ENCODE results near the gene SPAG16. TPM values are rescaled to one million over a fixed set of nuclear protein-coding genes. Genes with fewer than 3 reads are reported as not detected.

SPAG16 gene
- total and polyA plus RNA-seq, 2 donors (not counting 1 experiment from before 2014, with no cell fraction given) = 3.4 to 8.6 TPM

DNA sequence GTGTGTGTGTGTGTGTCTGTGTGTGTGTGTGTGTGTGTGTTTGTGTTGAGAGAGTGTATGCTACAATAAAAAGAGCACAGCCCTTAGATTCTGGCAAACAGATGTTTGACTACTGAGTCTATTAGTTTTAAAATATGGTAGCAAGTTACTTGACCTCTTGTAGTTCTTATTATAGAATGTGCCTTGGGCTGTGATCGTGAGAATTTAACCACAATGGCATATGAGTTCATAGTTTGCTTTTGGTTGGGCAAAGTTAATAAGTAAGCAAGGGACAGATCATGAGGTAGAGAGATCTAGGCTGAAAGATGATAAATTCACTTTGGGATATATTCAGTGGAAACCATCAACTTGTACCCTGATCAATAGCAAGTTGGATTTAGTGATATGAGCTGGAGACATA lies 792.3 kb downstream of the SPAG16 start:
- intact Hi-C loops (cut with micrococcal nuclease) = no loop called here
- H3K4me3 Mint-ChIP-seq = no peak overlapping the region
- no peaks in the 10 kb centered on the region for H3K9me3 ChIP-seq (ENCODE audit: control extremely low read depth in 1 of 3, control insufficient read depth in 2 of 3, insufficient read depth in 1 of 3, low read length in 2 of 3)
- no peak for ATAC-seq (ENCODE audit: low read depth)
- H3K4me1 Mint-ChIP-seq = no peaks in the 10 kb centered on the region
- H2AFZ ChIP-seq (ENCODE audit: insufficient read depth, low read depth, low read length, poor library complexity, severe bottlenecking) = no peak overlapping the region
- no peaks in the 10 kb centered on the region for H3K36me3 ChIP-seq (replicated peaks in 1 of 2; ENCODE audit: control extremely low read depth in 1 of 2, control insufficient read depth in 1 of 2, extremely low read depth in 1 of 2, insufficient read depth in 2 of 2, low read length in 1 of 2)
- CTCF ChIA-PET = no interaction called here
- H4K20me1 ChIP-seq (ENCODE audit: control insufficient read depth, insufficient read depth, low read length, poor library complexity, severe bottlenecking) = no peaks in the 10 kb centered on the region
- no peak overlapping the region for H3K27ac Mint-ChIP-seq
- H3K9ac ChIP-seq (ENCODE audit: low read length) = no peak overlapping the region
- H3K4me1 ChIP-seq (ENCODE audit: control insufficient read depth in 2 of 2, insufficient read depth in 2 of 2, low read length in 2 of 2) = no peaks in the 10 kb centered on the region
- no peaks in the 10 kb centered on the region for H3K9me3 Mint-ChIP-seq (ENCODE audit: insufficient read depth)
- no peak overlapping the region for H3K4me3 ChIP-seq (ENCODE audit: control extremely low read depth in 1 of 5, extremely low read depth in 1 of 5, insufficient read depth in 1 of 5, low read depth in 2 of 5, low read length in 4 of 5)
- DNase-seq = no peak
- no peaks in the 10 kb centered on the region for H3K27me3 Mint-ChIP-seq
- no peak overlapping the region for H3K4me2 ChIP-seq (replicated peaks; ENCODE audit: low read depth, low read length, poor library complexity, severe bottlenecking)
- POLR2A ChIA-PET = no interaction called here
- H3K27me3 ChIP-seq (replicated peaks in 1 of 4; ENCODE audit: control extremely low read depth in 1 of 4, control insufficient read depth in 3 of 4, insufficient read depth in 4 of 4, low read length in 3 of 4) = no peaks in the 10 kb centered on the region
- no peak overlapping the region for H3K27ac ChIP-seq (ENCODE audit: low read length in 2 of 2)
- WGBS (ENCODE audit: insufficient coverage) = 89% methylated on average over 1 of the region's 1 CpG
- H3K79me2 ChIP-seq (ENCODE audit: control insufficient read depth, insufficient read depth, low read length) = no peaks in the 10 kb centered on the region
- no peak for TF ChIP-seq EZH2 (IDR thresholded peaks at IDR 0.05; ENCODE audit: borderline replicate concordance, insufficient read depth, low read depth, low read length, poor library complexity, severe bottlenecking)
- TF ChIP-seq, protein P1, sequence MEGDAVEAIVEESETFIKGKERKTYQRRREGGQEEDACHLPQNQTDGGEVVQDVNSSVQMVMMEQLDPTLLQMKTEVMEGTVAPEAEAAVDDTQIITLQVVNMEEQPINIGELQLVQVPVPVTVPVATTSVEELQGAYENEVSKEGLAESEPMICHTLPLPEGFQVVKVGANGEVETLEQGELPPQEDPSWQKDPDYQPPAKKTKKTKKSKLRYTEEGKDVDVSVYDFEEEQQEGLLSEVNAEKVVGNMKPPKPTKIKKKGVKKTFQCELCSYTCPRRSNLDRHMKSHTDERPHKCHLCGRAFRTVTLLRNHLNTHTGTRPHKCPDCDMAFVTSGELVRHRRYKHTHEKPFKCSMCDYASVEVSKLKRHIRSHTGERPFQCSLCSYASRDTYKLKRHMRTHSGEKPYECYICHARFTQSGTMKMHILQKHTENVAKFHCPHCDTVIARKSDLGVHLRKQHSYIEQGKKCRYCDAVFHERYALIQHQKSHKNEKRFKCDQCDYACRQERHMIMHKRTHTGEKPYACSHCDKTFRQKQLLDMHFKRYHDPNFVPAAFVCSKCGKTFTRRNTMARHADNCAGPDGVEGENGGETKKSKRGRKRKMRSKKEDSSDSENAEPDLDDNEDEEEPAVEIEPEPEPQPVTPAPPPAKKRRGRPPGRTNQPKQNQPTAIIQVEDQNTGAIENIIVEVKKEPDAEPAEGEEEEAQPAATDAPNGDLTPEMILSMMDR (IDR thresholded peaks at IDR 0.05) = no peak

DNA sequence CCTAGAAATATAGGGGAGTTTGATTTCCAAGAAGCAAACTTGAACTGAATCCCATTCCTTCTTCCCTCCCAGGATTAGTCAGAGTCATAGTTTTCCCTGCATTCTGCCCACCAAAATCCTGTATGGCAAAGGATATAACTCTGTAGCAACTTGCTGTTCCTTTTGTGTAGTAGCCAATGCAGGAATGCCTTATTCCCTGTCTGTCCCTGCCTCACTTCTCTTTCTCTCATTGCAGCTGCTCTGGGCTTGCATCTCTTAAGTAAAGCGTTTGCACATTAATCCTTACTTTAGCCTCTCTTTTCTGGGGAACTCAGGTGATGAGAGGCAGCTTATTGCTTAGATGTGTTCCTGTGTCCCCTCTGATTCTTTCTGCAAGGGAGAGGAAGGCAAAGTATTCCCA lies 793.5 kb downstream of the SPAG16 start:
- WGBS (ENCODE audit: insufficient coverage) = no CpG with 5 or more reads among the region's 1 CpG
- Histone ChIP-seq H3K4me3 (ENCODE audit: control extremely low read depth in 1 of 5, extremely low read depth in 1 of 5, insufficient read depth in 1 of 5, low read depth in 2 of 5, low read length in 4 of 5) (no peak overlapping the region), H3K79me2 (ENCODE audit: control insufficient read depth, insufficient read depth, low read length) (no peaks in the 10 kb centered on the region), H2AFZ (ENCODE audit: insufficient read depth, low read depth, low read length, poor library complexity, severe bottlenecking) (no peak overlapping the region), H3K4me1 (ENCODE audit: control insufficient read depth in 2 of 2, insufficient read depth in 2 of 2, low read length in 2 of 2) (no peaks in the 10 kb centered on the region), H3K36me3 (replicated peaks in 1 of 2; ENCODE audit: control extremely low read depth in 1 of 2, control insufficient read depth in 1 of 2, extremely low read depth in 1 of 2, insufficient read depth in 2 of 2, low read length in 1 of 2) (no peaks in the 10 kb centered on the region), H4K20me1 (ENCODE audit: control insufficient read depth, insufficient read depth, low read length, poor library complexity, severe bottlenecking) (no peaks in the 10 kb centered on the region), H3K27ac (ENCODE audit: low read length in 2 of 2) (no peak overlapping the region), H3K4me2 (replicated peaks; ENCODE audit: low read depth, low read length, poor library complexity, severe bottlenecking) (no peak overlapping the region), H3K9ac (ENCODE audit: low read length) (no peak overlapping the region), H3K9me3 (ENCODE audit: control extremely low read depth in 1 of 3, control insufficient read depth in 2 of 3, insufficient read depth in 1 of 3, low read length in 2 of 3) (no peaks in the 10 kb centered on the region), H3K27me3 (replicated peaks in 1 of 4; ENCODE audit: control extremely low read depth in 1 of 4, control insufficient read depth in 3 of 4, insufficient read depth in 4 of 4, low read length in 3 of 4) (no peaks in the 10 kb centered on the region)
- Mint-ChIP-seq H3K4me3 (no peak overlapping the region), H3K9me3 (ENCODE audit: insufficient read depth) (no peaks in the 10 kb centered on the region), H3K27me3 (no peaks in the 10 kb centered on the region), H3K27ac (no peak overlapping the region), H3K4me1 (no peaks in the 10 kb centered on the region)
- ATAC-seq (ENCODE audit: low read depth) = no peak
- ChIA-PET CTCF (no interaction called here), POLR2A (no interaction called here)
- no peak for DNase-seq
- intact Hi-C loops (cut with micrococcal nuclease) = no loop called here
- TF ChIP-seq EZH2 (IDR thresholded peaks at IDR 0.05; ENCODE audit: borderline replicate concordance, insufficient read depth, low read depth, low read length, poor library complexity, severe bottlenecking) = no peak
- TF ChIP-seq, protein P1 (IDR thresholded peaks at IDR 0.05) = no peak

All from B cell (primary cell).